Measurements from ENCODE around the gene RAE1.

The RAE1 gene

DNA sequence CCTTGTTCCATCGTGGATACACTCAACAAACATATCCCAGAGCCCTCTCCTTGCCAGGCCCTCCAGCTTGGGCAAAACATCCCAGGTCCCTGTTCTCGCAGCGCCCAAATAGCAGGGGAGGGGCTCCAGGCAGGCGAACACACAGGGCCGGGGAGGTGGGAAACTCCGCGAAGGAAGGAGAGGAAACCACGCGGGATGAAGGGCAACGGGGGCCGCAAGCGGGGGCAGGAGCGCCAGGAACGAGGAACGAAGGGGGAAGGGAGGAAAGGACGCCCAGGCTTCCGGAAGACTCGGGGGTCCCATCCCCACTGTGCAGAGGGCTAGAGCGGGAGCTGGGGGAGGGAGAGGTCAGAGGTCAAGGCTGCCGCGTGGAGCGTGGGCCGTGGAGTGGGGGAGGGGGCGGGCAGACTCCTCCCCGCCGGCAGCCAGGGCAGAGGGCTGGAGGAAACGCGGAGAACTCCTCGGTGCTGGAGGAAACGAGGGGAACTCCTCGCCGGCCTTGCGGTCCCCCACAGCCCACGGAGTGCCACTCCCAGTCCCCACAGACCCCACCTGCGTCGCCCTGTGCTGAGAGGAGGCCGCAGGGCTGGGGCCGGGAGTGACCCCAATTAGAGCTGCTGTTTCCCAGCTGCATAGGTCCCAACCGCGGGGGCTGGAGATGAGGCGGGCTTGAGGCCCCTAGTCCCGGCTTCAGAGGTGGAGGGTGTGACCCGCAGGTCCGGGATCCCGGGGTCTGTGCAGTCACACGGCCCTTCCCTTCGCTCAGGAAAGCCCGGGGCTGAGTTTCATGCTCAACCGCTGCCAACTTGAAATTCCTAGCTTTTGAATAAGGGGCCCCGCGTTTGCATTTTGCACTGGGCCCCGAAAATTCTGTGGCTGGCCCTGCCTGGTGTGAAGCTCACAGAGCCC lies 38.9 kb downstream of the RAE1 start:
- peak; percentile 83 for DNase-seq

DNA sequence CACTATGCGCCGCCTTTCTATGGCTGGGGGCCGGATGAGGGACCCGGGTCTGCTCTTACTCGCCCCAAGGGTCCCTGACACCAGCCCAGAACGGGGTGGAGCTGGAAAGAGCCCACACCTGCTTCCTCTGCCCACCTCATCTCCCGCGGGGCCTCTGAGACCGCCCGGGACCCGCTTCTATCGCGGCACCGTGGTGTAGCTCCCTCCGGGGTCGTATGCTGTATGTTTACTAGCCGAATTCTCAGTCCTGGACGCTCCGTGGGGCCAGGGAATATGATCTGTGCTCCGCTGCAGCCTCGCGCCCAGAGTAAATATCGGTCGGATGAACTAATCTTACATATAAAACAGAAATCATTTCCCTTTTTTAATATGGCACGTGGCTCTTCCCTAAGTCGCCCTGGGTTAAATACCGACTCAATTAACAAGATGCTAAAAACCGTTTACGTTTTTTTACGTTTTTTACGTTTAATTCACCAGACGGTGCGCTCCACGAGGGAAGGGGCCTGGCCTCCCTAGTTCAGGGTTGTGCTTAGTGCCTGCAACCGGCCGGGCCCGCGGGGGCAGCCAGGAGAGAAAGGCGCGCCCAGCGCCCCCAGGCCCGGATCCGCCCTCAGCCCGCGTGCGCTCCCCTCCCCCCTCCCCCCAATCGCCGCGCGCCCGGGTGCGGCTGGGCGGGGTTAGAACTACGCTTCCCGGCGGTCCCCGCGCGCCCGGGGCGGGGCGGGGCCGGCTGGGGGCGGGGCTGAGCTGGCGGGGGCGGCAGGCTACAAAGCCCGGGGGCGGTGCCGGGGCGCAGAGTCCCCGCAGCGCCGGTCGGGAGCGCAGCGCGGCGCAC lies 39.8 kb downstream of the RAE1 start, which contains the start of gene RBM38:
RBM38 (plus strand) TSS at position 793 of the 835 bp plus-strand sequence. CDS start 186 bp downstream, outside the sequence.
- peak; percentile 86 for DNase-seq

DNA sequence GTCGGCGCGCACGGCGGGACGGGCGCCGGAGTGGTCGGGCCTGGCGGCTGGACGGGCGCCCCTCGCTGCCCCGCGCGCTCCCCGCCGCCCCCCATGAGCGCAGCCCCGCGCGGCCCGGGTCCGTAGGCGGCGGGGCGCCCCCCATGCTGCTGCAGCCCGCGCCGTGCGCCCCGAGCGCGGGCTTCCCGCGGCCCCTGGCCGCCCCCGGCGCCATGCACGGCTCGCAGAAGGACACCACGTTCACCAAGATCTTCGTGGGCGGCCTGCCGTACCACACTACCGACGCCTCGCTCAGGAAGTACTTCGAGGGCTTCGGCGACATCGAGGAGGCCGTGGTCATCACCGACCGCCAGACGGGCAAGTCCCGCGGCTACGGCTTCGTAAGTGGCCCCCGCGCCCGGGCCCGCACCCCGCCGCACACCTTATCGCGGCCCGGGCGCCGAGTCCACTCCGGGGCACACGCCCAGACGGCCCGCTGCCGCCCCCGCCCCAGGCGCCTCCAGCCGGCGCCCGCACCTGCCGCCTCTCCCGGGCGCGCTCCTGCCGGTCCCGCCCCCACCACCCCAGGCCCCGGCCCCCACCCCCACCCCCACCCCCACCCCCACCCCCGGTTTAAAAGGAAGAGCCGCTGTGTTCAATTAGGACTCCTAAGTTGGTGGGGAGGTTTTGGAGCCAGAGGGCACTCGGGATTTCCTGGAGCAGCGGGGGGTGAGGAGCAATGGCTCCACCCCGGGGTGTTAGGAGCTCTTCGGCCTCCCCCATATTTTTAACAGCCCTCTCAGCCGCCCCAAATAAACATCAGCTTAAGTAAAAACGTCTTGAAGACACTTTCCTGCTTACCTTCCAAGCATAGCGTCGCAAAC lies 40.6 kb downstream of the RAE1 start:
- peak; percentile 49 for DNase-seq

DNA sequence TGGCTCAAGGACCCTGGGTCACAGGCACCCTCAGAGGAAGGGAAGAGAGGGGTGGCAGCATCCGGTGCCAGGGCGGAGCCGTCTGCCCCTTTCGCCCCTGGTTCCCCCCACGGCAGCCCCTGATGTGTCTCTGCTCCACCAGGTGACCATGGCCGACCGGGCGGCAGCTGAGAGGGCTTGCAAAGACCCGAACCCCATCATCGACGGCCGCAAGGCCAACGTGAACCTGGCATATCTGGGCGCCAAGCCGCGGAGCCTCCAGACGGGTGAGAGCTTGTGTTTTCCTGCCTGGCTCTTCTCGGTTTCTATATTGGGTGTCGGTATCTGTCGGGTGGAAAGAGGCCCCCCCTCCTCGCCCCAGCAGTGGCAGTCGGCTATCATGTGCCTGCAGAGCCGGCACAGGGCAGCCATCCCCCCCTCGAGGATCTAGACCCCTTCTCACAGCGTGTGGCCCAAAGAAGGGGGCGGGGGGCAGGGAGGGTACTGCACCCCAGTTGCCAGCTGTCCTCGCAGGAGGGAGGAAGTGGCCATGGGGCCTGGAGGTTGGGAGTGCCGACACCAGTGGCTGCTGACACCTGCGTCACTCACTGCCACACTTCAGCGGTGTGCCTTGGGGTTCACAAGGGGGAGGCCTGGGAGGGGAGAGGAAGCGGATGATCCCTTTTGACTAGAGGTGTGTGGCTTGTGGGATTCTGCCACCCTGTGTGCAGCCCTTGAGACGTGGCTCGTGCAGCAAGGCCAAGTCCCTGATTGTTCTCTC lies 41.6 kb downstream of the RAE1 start:
- peak; percentile 82 for DNase-seq

DNA sequence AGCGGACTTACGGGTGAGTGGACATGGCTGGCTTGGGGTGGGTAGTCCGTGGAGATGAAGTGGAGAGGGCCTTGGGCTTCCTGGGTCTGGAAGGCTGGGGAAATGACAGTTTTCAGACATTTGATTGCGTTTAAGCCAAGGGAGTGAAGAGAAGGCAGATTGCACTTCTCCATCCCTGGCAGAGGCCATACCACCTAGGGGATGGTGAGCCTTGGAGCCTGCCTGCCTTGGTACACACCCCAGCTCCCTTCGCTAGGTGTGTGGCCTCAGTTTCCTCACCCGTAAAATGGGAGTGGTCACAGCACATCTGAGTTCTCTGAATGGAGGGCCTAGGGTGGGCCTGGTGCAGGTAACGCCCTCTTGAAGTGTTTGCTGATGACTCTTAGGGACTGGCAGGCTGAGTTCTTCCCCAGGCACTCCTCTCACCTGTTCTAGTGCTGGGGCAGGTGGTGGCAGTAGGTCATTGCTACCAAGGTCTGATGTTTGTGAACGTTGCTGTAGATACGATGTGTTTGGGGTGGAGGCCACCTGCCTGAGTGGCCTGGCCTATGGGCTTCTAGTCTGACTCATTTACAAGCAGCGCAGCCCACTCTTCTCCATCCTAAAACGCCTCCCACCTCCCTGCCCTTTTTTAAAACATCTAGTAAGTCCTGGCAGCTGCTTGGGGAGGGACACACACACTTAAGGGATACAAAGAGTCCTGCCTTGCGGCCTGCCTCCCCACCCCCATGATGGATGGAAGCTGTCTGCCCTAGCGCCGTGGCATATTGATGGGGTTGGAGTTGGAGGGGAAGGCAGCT lies 42.5 kb downstream of the RAE1 start:
- DNase-seq = no peak

DNA sequence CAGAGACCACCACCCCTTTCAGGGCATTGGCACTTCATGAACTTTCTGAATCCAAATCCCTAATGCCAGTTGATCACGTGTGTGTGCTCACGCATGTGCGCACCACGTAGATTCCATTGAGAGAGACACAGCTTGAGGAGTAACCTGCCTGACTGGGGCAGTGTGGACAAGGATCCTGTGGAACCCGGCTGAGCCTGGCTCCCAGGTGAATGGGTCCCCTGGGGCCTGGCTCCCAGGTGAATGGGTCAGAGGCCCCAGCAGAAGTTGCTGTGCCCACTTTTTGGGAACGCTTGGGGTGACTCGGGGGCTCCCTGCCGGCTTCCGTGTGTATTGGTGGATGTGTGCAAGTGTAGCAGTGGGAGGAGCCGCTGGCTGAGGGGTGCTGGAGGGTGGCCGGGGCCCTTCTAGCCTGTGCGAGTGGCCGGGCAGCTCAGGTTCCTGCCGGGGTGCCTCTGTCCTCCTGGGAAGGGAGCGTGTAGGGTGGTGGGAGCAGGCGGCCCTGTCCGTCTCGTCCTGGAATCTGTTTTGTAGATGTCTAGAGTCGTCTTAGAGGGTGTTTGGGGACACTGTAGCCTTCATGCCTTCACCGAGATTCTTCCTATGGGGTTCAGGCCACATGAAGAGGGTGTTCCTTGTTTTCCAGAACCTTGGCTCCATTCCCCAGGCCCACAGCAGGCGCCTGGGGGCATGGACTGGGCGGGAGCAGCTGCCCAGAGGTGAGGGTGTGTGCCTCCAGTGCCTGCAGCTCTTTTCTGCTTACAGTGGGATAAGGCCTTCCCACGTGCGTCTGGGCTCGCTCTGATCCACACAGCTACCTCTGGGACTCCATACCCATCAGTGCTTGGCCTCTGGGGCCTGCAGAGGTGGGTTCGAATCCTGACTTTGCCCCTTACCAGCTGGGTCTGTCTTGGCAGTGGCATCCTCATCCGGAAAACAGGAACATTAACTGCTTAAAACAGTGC lies 43.3 kb downstream of the RAE1 start:
- no peak for DNase-seq

DNA sequence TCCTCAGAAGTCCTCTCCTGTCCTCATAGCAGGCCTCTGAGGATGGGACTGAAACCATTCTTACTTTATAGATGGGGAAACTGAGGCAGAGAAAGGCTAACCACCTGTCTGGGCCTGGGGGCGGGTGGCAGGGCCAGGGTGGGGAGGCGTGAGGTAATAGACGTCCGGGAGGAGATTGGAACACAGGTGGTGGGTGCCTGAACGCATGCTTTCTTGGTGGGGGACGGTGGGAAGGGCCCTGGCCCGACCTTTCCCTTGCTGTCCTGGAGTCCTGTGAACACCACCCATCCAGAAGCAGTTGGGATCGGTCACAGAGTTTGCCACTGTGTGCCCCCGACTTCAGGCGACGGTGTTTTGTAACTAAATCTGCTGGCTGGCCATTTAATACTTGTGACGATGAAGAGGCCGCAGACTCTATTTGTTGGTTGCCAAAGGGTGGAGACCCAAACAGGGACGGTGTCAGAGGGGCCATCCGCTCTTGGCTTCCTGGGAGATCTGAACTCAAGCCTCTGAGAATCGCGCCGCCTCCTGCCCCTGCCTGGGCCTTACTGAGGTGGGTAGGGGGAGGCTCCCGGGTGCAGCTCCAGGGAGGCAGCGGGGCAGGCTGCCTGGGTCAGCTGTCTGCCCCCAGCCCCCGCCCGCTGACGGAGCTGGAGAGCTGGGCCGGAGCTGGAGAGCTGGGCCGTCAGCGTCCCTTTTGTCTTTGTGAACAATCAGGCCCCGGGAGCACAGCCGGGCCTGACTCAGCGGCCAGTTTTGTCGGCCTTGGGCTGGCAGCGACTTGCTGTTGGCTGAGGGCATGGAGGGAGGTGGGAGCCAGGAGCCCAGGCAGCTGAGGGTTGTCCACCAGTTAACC lies 44.3 kb downstream of the RAE1 start:
- no peak for DNase-seq

DNA sequence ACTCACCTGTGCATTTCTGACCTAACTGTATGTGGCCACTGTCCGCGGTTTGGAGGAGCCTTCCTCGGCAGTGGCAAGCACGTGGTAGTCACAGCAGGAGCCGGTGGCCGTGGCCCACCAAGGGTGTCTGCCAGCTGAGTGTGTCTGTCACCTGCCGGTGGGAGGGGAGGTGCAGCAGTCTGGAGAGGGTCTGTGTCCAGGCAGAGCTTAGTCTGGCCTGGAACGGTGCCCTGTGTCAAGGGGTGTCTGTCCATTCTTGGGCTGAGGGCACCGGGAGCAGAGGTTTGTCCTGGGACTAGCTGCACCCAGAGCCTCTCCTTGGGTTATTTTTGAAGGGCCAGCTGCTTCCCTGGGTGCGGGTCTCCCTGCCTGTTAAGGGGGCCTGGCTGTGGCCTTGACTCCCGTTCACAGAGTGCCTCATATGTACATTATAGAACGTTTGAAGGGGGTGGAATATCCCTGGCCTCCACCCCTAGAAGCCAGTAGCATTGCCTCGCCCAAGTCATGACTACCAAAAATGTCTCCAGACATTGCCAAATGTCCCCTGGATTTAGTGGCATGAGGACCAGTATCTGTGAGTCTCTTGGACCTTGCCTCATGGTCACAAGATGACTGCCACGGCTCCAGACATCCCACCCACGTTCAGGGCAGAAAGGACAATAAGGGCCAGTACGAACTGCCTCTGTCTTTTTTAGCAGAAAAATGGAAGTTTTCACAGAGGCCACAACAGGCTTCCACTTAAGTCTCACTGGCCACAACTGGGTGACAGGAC lies 45.3 kb downstream of the RAE1 start:
- DNase-seq = no peak

DNA sequence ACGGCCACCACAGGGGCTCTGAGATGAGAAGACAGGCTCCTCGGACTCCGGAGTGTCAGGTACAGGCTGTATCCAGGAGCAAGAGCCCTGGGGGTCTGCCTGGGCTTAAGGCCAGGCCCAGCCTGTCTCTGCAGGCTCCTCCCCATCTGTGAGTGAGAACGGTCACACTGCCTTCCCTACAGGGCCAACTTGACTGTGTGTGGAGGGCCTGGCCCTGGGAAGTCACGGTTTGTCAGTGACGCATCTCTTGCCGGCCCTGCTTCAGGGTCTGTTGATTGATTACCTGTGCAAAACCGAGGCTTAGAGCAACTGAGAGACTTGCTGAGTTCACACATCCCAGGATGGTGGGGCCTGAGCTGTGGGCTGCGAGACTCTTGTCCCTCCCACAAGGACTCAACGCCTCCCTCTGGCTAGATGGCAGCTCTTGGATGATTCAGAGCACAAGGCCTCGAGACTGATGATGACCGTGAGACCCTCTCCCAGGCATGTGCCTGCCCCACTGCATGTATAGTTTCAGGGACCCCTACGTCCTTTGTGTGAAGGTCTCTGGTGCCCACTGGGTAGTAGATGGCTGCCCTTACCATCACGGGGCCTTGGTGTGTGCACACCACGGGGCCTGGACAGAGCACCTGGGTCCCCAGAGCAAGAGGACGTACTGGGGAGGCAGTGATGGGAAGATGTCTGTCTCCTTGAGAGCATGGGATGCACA lies 46.1 kb downstream of the RAE1 start:
- DNase-seq = peak; percentile 44

DNA sequence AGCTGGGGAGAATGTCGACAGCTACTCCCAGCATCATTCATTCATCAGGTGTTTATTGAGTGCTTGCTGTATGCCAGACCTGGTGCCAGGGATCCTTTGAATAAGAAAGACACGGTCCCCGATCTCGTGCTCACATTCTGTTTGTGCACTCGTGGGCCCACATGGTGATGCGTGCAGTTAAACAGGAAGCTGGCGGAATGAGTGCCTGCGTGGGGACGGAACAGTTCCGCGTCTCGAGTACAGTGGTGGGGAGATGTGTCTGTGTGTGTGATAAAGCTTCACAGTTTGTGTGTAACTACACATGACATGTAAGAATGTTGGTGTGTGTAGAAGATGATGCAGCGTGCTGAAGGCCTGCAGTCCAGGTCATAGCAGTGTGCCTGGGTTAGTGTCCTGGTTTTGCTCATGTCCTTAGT lies 46.6 kb downstream of the RAE1 start:
- DNase-seq = peak; percentile 58

DNA sequence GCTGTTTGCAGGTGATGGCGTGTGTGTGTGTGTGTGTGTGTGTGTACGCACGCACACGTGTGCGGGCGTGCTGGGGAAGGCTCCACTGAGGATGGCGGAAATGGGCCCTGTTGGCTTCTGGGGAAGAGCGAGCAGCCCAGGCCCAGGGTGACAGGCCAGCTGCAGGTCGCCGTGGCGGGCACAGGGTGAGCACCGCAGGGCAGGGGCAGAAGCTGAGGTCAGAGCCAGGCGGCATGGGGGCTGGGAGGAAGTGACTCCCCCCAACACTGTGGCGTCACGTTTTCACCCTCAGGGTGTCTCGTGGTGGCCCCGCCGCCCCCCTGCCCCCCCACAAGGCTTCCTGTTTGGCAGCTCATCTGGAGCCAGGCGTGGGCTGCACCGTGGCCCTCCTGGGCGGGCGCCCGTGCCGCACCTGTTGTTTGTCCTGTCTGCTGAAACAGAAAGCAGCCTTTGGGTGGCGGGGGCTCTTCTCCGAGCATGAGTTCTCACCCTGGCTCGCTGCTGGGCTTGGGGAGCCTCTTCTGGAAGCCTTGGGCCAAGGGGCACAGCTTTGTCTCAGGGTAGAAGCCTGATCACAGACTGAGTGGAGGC lies 47.3 kb downstream of the RAE1 start:
- peak; percentile 87 for DNase-seq

DNA sequence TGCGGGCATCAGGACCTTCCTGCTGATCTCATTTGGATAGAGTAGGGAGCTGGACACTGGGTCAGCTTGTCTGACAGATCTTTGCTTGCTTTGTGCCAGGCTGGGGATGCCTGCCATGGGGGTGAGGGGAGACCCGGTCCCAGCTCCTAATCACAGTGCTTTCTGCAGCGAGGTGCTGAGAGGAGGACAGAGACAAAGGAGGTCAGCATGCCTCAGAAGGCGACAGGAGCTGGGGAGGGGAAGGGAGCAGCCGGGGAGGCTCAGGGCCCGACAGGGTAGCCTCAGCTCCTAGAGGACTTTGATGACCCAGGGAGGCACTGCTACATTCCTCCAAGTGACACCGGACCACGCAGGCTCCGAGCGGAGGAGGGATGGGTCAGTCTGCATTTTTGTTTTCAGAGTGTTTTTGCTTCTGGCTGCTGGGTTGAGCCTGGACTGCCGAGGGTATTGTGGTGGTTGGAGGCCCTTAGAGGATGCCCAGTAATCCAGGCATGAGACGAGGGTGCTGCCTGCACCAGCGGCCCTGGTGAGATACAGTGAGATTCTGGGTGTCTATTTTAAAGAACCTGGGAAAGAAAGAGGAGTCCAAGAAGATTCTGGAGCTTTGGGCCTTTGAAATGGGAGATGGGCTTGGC lies 48.0 kb downstream of the RAE1 start:
- DNase-seq = no peak

DNA sequence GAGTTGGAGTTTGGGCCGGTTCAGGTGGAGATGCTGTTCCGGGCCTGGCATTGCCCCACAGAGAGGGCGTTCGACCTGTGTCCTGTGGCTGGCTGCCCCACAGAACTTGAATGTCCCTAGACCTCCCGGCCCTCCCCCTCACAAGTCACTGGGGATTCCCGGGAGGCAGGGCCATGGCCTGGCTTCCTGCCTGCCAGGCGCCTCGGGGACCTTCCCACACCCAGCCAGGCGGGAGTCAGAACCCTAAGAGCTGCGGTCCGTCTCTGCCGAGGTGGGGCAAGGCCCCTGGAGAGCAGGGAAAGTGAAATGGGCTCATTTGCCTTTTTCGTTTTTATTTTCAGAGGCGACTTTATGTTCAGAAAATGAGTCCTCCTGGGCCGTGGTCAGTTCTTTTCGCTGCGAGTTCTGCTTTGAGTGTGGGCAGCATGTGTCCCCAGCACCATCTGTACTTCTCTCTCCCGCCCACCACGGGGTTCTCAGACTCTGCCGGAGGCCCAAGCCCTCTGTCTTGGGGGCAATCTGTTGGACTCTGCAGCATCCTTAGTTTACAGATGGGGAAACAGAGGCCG lies 48.6 kb downstream of the RAE1 start:
- DNase-seq = peak; percentile 77

DNA sequence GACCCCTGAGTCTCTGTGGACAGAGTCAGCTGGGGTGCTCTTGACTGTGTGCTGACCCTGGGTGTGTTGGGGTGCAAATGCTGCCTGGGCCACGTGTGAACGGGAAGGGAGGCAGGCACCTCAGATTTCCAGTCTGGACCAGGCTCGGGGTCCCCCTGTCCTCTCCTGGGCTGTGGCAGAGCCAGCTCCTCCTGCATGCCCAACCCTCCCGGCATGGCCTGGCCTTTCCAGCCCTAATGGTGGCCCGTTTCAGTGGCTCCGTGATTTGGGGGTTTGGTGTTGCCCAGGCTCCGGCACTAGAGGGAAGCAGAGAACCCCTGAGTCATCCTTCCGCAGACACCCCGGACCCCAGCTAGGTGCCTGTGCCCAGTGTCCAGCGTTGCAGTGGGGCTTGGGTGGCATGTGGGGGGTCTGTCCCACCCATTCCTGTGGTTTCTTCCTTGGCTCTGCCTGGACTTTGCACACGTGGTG lies 49.2 kb downstream of the RAE1 start:
- no peak for DNase-seq

DNA sequence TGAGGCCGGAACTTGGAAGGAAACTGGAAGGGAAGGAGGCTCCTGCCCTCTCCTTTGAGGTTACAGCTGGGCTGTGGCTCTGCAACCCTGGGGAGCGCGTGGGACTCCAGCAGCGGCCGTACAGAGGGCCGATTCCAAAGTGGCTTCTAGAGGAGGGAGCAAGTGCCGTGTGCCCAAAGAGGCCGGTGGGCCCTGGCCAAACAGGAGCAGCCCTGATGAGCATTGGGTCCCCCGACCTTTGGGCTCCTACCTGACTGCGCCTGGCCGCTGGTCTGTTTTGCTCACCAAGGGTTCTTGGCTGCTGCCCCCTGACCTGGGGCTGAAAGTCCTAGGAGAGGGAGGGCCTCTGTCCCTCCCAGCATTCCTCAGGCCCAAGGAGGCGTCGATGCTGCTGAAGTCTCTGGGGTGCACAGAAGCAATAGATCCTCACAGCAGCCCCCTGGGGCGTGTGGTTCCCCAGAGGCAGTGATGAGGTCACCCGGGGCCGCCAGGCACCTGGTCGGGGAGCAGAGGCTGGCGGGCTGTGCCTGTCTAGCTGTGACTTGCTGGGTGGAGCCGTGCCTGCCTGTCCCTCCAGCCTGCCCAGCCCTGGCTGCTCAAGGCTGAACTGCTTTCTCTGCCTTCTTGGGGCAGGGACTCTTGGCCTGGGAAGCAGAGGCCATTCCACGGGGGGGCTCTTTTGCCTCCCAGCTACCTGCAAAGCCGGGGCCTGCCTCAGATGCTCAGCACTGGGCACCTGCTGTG lies 49.9 kb downstream of the RAE1 start:
- no peak for DNase-seq
